Measurements from ENCODE around the gene CEP85. TPM values are rescaled to one million over a fixed set of nuclear protein-coding genes. Genes with fewer than 3 reads are reported as not detected.

The CEP85 gene
- total and polyA plus RNA-seq, 2 of the 13 experiments (the other 11 are each of a cell fraction or from before 2014, with no cell fraction given), result 16.1 to 26.7 TPM

DNA sequence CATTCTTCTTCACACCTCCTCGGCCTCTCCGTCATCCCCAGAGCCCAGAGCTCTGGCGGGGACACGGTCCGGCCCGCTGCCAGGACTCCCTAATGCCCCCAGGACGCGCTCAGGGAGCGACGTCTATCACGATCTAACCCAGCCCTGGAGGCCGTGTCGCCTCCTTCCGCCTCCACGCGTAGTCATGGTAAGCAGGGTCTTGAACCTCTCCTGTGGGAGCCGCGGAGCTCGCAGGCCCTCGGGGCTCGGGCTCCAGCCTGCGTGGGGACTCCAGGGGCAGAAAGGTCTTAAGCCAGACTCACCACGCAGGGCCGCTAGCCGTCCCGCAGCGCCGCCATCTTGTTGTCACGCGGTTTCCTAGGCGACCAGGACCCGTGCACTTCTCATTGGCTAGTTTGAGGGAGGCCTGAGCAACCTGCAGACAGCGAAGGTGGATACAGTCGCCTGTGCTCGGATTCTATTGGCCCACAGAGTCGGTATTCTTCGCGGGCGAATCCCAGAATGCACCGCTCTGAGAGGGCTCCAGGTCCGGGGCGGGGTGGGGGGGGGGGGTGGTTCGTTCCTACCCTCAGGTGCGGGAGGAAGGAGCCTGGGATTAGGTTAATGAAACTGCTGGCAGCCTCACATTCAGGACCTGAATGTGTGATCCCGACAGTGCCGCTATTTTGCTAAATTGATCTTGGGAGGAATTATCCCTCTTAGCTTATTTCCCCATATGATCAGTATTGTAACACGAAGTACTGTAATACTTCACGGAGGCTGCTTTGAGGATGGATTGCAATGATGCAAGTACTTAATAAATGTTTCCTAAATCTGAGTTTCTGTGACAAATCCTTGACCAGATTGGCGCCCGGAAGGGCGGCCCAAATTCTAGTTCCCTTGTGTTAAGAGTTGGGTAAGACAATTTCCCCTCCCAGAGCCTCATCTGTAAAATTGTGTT, 72.6 kb downstream of the CEP85 start, which contains the start of gene UBXN11 (continued):
- TF ChIP-seq, protein P1, sequence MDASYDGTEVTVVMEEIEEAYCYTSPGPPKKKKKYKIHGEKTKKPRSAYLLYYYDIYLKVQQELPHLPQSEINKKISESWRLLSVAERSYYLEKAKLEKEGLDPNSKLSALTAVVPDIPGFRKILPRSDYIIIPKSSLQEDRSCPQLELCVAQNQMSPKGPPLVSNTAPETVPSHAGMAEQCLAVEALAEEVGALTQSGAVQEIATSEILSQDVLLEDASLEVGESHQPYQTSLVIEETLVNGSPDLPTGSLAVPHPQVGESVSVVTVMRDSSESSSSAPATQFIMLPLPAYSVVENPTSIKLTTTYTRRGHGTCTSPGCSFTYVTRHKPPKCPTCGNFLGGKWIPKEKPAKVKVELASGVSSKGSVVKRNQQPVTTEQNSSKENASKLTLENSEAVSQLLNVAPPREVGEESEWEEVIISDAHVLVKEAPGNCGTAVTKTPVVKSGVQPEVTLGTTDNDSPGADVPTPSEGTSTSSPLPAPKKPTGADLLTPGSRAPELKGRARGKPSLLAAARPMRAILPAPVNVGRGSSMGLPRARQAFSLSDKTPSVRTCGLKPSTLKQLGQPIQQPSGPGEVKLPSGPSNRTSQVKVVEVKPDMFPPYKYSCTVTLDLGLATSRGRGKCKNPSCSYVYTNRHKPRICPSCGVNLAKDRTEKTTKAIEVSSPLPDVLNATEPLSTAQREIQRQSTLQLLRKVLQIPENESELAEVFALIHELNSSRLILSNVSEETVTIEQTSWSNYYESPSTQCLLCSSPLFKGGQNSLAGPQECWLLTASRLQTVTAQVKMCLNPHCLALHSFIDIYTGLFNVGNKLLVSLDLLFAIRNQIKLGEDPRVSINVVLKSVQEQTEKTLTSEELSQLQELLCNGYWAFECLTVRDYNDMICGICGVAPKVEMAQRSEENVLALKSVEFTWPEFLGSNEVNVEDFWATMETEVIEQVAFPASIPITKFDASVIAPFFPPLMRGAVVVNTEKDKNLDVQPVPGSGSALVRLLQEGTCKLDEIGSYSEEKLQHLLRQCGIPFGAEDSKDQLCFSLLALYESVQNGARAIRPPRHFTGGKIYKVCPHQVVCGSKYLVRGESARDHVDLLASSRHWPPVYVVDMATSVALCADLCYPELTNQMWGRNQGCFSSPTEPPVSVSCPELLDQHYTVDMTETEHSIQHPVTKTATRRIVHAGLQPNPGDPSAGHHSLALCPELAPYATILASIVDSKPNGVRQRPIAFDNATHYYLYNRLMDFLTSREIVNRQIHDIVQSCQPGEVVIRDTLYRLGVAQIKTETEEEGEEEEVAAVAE (CRISPR knock-in tag; IDR thresholded peaks at IDR 0.05; ENCODE audit: borderline replicate concordance), result peak; percentile 94
- no peak for TF ChIP-seq ZBTB20 (CRISPR knock-in tag; IDR thresholded peaks at IDR 0.05; ENCODE audit: borderline replicate concordance, low read depth)
- no peak for TF ChIP-seq SP140L (CRISPR knock-in tag; IDR thresholded peaks at IDR 0.05; ENCODE audit: borderline replicate concordance)
- TF ChIP-seq TAF1 (CRISPR knock-in tag; IDR thresholded peaks at IDR 0.05), result peak; percentile 60; the same call in 1 of the 2 replicates
- TF ChIP-seq ZFP36L1 (CRISPR knock-in tag; IDR thresholded peaks at IDR 0.05), result no peak
- TF ChIP-seq ZMAT3 (CRISPR knock-in tag; conservative IDR thresholded peaks at IDR 0.05), result no peak
- 0 out of 2 replicates have a peak, but pooled peaks have one; percentile 40 for TF ChIP-seq ZNF761 (CRISPR knock-in tag; conservative IDR thresholded peaks at IDR 0.05)
- no peak for TF ChIP-seq PLRG1 (conservative IDR thresholded peaks at IDR 0.05)
- no peak for TF ChIP-seq ZNF101 (CRISPR knock-in tag; IDR thresholded peaks at IDR 0.05; ENCODE audit: borderline replicate concordance, low read depth)
- TF ChIP-seq HNRNPL (IDR thresholded peaks at IDR 0.05; ENCODE audit: low read depth, low read length), result no peak
- TF ChIP-seq RFXAP (CRISPR knock-in tag; IDR thresholded peaks at IDR 0.05; ENCODE audit: borderline replicate concordance), result peak; percentile 96
- peak; percentile 83 for TF ChIP-seq MXD4 (CRISPR knock-in tag; IDR thresholded peaks at IDR 0.05)
- no peak for TF ChIP-seq CBX2 (IDR thresholded peaks at IDR 0.05; ENCODE audit: low read depth, low read length)
- no peak for TF ChIP-seq CBX2 (CRISPR knock-in tag; IDR thresholded peaks at IDR 0.05; ENCODE audit: low read depth)
- no peak for TF ChIP-seq TOPORS (CRISPR knock-in tag; IDR thresholded peaks at IDR 0.05)
- TF ChIP-seq ZNF772 (CRISPR knock-in tag; IDR thresholded peaks at IDR 0.05), result no peak
- TF ChIP-seq ZNF674 (CRISPR knock-in tag; IDR thresholded peaks at IDR 0.05; ENCODE audit: low read depth), result no peak
- no peak for TF ChIP-seq ZNF44 (CRISPR knock-in tag; IDR thresholded peaks at IDR 0.05)
- TF ChIP-seq ZFP1 (CRISPR knock-in tag; IDR thresholded peaks at IDR 0.05), result no peak
- TF ChIP-seq ZNF839 (CRISPR knock-in tag; IDR thresholded peaks at IDR 0.05; ENCODE audit: borderline replicate concordance), result no peak
- no peak for TF ChIP-seq ZC3H13 (CRISPR knock-in tag; IDR thresholded peaks at IDR 0.05)
- peak; percentile 90 for TF ChIP-seq KDM5A (IDR thresholded peaks at IDR 0.05; ENCODE audit: borderline replicate concordance, low read length)
- 0 out of 2 replicates have a peak, but pooled peaks have one; percentile 33 for TF ChIP-seq NCOA1 (CRISPR knock-in tag; IDR thresholded peaks at IDR 0.05)
- TF ChIP-seq, protein P2, sequence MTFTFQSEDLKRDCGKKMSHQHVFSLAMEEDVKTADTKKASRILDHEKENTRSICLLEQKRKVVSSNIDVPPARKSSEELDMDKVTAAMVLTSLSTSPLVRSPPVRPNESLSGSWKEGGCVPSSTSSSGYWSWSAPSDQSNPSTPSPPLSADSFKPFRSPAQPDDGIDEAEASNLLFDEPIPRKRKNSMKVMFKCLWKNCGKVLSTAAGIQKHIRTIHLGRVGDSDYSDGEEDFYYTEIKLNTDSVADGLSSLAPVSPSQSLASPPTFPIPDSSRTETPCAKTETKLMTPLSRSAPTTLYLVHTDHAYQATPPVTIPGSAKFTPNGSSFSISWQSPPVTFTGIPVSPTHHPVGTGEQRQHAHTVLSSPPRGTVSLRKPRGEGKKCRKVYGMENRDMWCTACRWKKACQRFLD (CRISPR knock-in tag; IDR thresholded peaks at IDR 0.05; ENCODE audit: borderline replicate concordance), result no peak
- TF ChIP-seq FOXO1 (CRISPR knock-in tag; IDR thresholded peaks at IDR 0.05), result no peak
- no peak for TF ChIP-seq ZSCAN21 (CRISPR knock-in tag; IDR thresholded peaks at IDR 0.05; ENCODE audit: borderline replicate concordance)

Data from HepG2 (cell line).